NCI-H524 (cell line): Measurements from ENCODE around the gene BABAM1.

Experiments
- DNase-seq, 2 experiments: peaks; one replicate each; lab custom pipeline; 2025; lab: John Stamatoyannopoulos, UW

The BABAM1 gene

DNA sequence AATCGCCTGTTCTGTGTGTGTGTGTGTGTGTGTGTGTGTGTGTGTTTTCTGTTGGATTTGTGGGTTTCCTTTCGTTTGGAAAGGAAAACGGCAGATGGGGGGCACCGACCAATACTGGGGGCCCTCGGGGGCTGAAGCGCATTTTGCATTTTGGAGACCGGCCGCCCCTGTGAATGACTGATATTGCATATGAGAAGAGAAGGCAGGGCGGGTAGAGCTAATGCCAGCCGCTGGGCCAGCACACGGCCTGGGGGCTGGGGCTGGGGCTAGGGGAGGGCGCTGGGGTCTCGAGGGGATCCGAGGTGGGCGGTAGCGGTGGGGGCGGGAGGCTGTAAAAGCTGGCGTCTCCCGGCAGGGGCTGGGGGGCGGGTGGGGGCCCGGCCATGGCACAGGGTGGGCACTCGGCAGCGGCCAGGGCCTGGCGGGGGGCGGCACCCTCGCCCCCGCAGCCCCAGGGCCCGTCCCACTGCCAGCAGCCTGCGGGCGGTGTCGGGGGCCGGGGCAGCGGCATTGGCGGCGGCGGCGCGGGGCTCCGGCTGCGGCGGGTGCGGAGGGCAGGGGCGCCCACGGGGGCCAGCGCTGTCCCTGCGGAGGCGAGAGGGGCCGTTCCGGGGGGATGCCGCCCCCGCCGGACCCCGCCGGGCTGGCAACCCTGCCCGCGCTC lies 56.2 kb downstream of the BABAM1 start:
- no peak for DNase-seq

- no peak for DNase-seq
Measured at GRCh38 chr19:17323964-17324332, 56.7 kb downstream of the BABAM1 start.

- DNase-seq: no peak
Measured at GRCh38 chr19:17324357-17325114, 57.3 kb downstream of the BABAM1 start.

DNA sequence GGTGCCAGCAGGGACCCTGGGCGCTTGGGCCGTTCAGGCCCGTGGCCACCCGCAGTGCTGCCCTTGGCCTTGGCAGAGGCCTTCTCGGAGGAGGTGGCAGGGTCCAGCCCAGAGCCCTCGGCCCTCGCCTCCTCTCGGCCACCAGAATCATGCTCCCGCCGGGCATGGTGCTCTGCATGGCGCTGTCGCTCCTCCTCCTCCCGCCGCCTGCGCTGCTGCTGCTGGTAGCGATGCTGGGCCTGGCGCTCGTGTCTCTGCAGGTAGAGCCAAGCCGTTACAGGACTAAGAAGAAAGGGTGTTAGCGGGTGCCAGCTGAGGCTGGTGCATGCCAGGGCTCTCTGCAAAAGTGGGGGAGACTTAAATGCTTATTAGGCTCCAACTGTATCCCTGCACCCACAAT lies 57.9 kb downstream of the BABAM1 start:
- no peak for DNase-seq

DNA sequence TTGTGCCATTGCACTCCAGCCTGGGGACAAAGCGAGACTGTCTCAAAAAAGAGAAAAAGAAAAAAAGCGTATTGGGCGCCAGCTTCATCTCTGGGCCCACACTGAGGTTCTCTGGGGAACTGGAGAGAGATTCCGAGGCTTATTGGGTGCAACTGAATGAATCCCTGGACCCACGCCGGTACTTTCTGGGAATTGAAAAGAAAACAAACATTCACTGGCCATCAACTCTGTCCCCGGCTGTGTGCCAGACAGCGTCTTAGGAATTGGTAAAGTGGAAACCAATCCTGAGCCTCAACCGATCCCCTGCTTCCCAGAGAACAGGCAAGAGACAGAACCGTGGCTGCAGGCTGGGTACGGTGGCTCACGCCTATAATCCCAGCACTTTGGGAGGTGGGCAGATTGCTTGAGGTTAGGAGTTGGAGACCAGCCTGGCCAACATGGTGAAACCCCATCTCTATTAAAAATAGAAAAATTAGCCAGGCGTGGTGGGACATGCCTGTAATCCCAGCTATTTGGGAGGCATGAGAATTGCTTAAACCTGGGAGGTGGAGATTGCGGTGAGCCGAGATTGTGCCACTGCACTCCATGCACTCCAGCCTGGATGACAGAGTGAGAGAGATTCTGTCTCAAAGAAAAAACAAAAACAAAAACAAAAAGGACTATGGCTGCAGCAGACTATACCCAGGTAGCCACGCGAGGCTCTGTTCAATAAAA lies 58.8 kb downstream of the BABAM1 start:
- DNase-seq: no peak

- DNase-seq: no peak
Measured at GRCh38 chr19:17326595-17326966, 59.3 kb downstream of the BABAM1 start.

DNA sequence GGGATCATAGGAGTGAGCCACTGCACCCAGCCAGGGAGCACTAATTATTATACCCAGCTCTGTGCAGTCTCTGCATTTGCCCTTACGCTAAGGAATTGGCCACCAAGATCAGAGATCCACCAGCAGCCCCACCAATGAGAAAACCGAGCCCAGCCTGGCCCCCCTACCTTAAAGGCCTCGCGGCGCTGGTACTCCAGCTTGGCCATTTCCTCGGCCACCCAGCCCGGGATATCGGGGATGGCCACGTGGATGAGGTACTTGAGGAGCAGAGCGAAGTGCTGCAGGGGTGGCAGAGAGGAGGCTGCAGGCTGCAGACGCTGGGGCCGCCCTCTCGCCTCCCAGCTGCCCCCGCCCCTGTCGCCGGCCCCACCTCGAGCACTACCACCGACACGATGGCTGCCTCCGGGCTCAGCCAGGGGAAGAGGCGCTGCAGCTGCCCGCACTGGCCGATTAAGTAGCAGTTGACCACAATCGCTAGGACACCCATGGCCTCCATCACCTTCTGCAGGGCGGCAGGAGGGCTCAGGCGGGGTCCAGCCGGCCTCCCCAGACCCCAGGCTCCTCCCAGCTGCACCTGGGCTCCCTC lies 59.9 kb downstream of the BABAM1 start:
- no peak for DNase-seq

- no peak for DNase-seq
Measured at GRCh38 chr19:17327654-17328516, 60.6 kb downstream of the BABAM1 start.
